Heart left ventricle (tissue), 16 donors: Measurements from ENCODE around the gene RAD51B. TPM values are rescaled to one million over a fixed set of nuclear protein-coding genes. Genes with fewer than 3 reads are reported as not detected.

Experiments
- ATAC-seq, 4 donors: fragments of 200-7000 bp; cut with Tn5 transposase; one replicate each; pipeline ENCODE4 v1.9.1; 2020 to 2022; ENCODE audit warnings: moderate library complexity in 4 of 4, mild to moderate bottlenecking in 3 of 4, moderate number of reproducible peaks in 1 of 4
- DNase-seq, 5 donors: peaks; one replicate each; pipeline ENCODE4 v3.0.0-alpha.2; 2020
- H3K27ac ChIP-seq, 12 donors: fragments of 200-600 bp; sonication (generic) in 4 of 12; one replicate each; pipeline versions ENCODE4 v1.5.0 to v1.8.0; 2016 to 2022; ENCODE audit warnings: mild to moderate bottlenecking in 2 of 12
- H3K27me3 ChIP-seq, 9 donors: fragments of 200-600 bp; sonication (generic) in 2 of 9; one replicate each; pipeline versions ENCODE4 v1.5.1 to v1.8.0; 2016 to 2022; ENCODE audit warnings: mild to moderate bottlenecking in 3 of 9
- H3K36me3 ChIP-seq, 9 donors: fragments of 200-600 bp; sonication (generic) in 2 of 9; one replicate each; pipeline versions ENCODE4 v1.5.0 to v1.8.0; 2018 to 2022; ENCODE audit warnings: mild to moderate bottlenecking in 2 of 9
- H3K4me1 ChIP-seq, 12 donors: fragments of 200-600 bp; sonication (generic) in 4 of 12; one replicate each; pipeline versions ENCODE4 v1.5.0 to v1.8.0; 2016 to 2022; ENCODE audit warnings: mild to moderate bottlenecking in 3 of 12
- H3K4me3 ChIP-seq, 12 donors: fragments of 200-600 bp; sonication (generic) in 4 of 12; one replicate each; pipeline versions ENCODE4 v1.5.0 to v1.8.0; 2017 to 2022; ENCODE audit warnings: mild to moderate bottlenecking in 9 of 12, moderate library complexity in 4 of 12
- H3K9me3 ChIP-seq, 12 donors: fragments of 200-600 bp; sonication (generic) in 4 of 12; one replicate each; pipeline versions ENCODE4 v1.5.0 to v1.8.0; 2016 to 2022; ENCODE audit warnings: mild to moderate bottlenecking in 1 of 12
- POLR2A ChIP-seq, 2 donors: fragments of 450-650 bp; IDR thresholded peaks; one replicate each; pipeline ENCODE4 v1.6.1; 2017; ENCODE audit warnings: antibody characterized with exemption in 2 of 2, mild to moderate bottlenecking in 2 of 2, moderate library complexity in 2 of 2
- WGBS, 4 donors: extraction: QIAGEN DNeasy Blood & Tissue Kit in 2 of 4; methylation state at CpG; one replicate each; pipeline versions ENCODE4 v1.1.5 to v1.1.7; 2013 to 2018; 5-methylcytosine and 5-hydroxymethylcytosine counted together
- intact Hi-C, 10 donors: fragments of 100-400 bp; cut with DNase I; formaldehyde crosslinking; loops; one replicate each; pipeline versions ENCODE4 v1.11.1 to v1.14.2; 2022
- polyA plus RNA-seq, 2 donors: library from polyadenylated mRNA; stranded (reverse); fragments of 200-250 nt; gene quantifications; one replicate each; pipeline ENCODE4 v1.2.3, GENCODE V29; 2013
- total RNA-seq, 9 donors: library from RNA; depleted of rRNA in 2 of 9; stranded (reverse); fragments of >200 nt in 2 of 9; fragmentation: NEBNext Ultra II Directional in 3 of 9; extraction: Animal tissue kit (Norgen Biotek cat#: 25700) in 3 of 9; gene quantifications; one replicate each; pipeline versions ENCODE4 v1.1.0 to v1.2.4, GENCODE V29; 2016 to 2023
- TF ChIP-seq, protein P1 (sequence below), 12 donors: fragments of 200-600 bp; sonication (generic) in 4 of 12; IDR thresholded peaks; one replicate each; pipeline versions ENCODE4 v1.5.0 to v1.8.0; 2018 to 2022; ENCODE audit warnings: antibody characterized with exemption in 12 of 12, mild to moderate bottlenecking in 5 of 12
- donor health status: ischemic (EF 13 %, LVEDD 7.1; RV severe dilation, severe dysfunction).
- donor health status: healthy with polysubstance abuse.
- donor health status: DM: no; HTN: yes; CAD: no.
- donor health status: DM: no; HTN: no; CAD: no.
- donor health status: ischemic (EF 25% LVEDD 6.9; RV normal size, moderate dysfunction).
- donor health status: ischemic (EF 25% LVEDD 5.7; RV mildly dilated, moderate dysfunction).
- donor health status: healthy.
- donor health status: DM: yes; HTN: yes; CAD: no.
- donor health status: ischemic (EF 35%, LVEDD 5.7; RV mildly dilated, moderate dysfunction).
- donor health status: nonischemic (EF 11% LVEDD 7.7; RV severe dilation, severe dysfunction).
- donor health status: DM: yes; HTN: yes; CAD: no.
- donor health status: PGD.
- donor health status: ischemic (EF 29% LVEDD 5.4; RV normal size, mild dysfunction).
- donor health status: nonischemic (EF 23%, LVEDD 6.1; RV moderate dilation, normal function).

Gene RAD51B
- total and polyA plus RNA-seq, 11 donors = 1.3 to 11.3 (median 3.2) TPM

DNA sequence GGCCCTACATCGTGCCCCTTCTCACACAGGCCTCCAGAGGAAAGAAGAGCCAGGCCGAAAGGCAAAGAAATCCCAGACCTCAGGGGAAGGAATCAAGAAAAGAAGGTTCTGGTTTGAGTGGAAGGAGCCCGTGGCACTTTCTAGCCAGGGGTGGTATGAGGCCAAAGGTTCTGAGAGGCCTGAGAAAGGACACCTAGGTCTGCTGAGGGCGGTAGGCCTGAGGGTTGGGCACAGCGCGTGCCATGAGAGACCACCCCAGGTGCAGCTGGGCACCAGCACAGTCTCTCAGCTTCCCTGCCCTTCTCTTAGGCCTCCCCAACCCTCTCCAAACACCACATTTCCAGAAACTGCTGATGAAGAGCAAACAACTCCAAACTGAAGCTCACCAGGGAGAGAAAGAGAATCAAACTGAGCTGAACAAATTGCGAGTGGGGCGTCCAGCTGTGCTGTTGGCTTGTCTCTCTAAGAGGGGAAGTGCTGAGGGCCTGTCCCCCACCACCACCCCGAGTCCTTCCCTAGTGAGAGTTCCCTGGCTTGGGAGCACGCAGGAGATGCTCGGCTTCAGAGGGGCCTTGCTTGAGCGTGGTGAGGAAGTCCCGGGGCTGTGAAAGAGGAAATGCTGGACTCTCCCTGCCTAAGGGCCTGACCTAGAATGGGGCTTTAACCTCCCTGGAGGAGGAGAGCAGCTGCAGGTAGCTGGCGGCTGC lies 788.4 kb downstream of the RAD51B start:
- Histone ChIP-seq H3K4me1 (peaks cover 0 to 53% (median 35%) of the 10 kb centered on the region in 12 donors), H3K27ac (peak overlapping the region; percentile 26 to 92 (median 70))
- DNase-seq = peak in 4 of 5 donors; percentile 54 to 80 (median 68)

DNA sequence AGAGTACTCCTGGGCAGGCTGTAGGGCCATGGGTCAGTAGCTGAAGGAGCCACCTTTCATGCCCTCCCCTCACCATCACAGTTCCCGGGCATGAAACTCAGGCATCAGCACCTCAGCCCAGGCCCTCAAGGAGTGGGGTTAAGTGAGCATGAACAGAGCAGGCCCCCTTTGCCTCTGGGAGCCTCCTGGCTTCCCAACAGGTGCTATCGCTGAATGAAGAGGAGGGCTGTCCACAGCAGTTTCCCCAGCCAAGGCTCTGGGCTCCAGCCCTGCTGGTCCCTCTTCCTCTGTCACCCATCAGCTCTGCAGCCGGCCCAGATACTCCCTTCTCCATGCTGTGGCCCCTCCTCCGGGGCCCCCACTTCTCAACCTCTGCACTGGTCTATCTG lies 789.0 kb downstream of the RAD51B start:
- TF ChIP-seq, protein P1, sequence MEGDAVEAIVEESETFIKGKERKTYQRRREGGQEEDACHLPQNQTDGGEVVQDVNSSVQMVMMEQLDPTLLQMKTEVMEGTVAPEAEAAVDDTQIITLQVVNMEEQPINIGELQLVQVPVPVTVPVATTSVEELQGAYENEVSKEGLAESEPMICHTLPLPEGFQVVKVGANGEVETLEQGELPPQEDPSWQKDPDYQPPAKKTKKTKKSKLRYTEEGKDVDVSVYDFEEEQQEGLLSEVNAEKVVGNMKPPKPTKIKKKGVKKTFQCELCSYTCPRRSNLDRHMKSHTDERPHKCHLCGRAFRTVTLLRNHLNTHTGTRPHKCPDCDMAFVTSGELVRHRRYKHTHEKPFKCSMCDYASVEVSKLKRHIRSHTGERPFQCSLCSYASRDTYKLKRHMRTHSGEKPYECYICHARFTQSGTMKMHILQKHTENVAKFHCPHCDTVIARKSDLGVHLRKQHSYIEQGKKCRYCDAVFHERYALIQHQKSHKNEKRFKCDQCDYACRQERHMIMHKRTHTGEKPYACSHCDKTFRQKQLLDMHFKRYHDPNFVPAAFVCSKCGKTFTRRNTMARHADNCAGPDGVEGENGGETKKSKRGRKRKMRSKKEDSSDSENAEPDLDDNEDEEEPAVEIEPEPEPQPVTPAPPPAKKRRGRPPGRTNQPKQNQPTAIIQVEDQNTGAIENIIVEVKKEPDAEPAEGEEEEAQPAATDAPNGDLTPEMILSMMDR (IDR thresholded peaks at IDR 0.05) = no peak
- no peak for TF ChIP-seq POLR2A (IDR thresholded peaks at IDR 0.05)
- 93 to 96% (median 95%) methylated on average over 4 of the region's 4 CpGs for WGBS, 4 donors
- peak overlapping the region in 9 of 12 donors; percentile 60 to 92 (median 79) for H3K27ac ChIP-seq
- DNase-seq (peak in 1 of 5 donors; percentile 50), ATAC-seq (no peak)
- H3K4me1 ChIP-seq = peaks cover 0 to 53% (median 35%) of the 10 kb centered on the region in 12 donors
- no peaks in the 10 kb centered on the region for H3K36me3 ChIP-seq
- no peaks in the 10 kb centered on the region for H3K27me3 ChIP-seq
- H3K9me3 ChIP-seq = peaks cover 0 to 12% (median 0%) of the 10 kb centered on the region in 12 donors
- H3K4me3 ChIP-seq = no peak overlapping the region
- intact Hi-C loops = no loop called here

More for the DNA sequence above, 788.4 kb downstream of the RAD51B start:
- TF ChIP-seq, protein P1 (IDR thresholded peaks at IDR 0.05) = no peak
- TF ChIP-seq POLR2A (IDR thresholded peaks at IDR 0.05) = no peak
- Histone ChIP-seq H3K27me3 (no peaks in the 10 kb centered on the region), H3K9me3 (peaks cover 0 to 11% (median 0%) of the 10 kb centered on the region in 12 donors), H3K4me3 (no peak overlapping the region), H3K36me3 (no peaks in the 10 kb centered on the region)
- intact Hi-C loops = no loop called here
- ATAC-seq = peak; percentile 6 to 70 (median 50)
- whole genome bisulfite sequencing, 4 donors = 67 to 78% (median 72%) methylated on average over 12 to 14 of the region's 14 CpGs

DNA sequence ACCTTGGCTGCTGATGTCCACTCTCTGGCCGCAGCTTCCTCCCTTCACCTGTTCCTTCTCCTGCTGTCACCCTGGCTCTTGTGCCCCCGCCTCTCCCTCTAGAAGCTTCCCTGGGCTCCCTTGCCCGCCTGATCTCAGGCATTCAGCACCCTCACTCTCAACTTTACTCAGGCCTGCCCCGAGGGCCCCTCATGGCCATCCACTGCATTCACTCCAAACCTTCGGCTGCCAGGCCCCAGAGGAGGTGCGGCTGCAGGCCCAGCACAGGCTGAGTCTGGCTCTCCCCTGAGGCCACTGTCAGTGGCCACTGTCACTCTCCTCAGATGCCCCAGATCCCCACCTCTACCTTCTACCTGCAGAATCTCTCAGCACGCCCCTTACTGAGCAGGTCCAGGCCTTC lies 789.4 kb downstream of the RAD51B start:
- H3K27me3 ChIP-seq = no peaks in the 10 kb centered on the region
- H3K4me3 ChIP-seq = no peak overlapping the region
- H3K9me3 ChIP-seq = peaks cover 0 to 16% (median 1%) of the 10 kb centered on the region in 12 donors
- intact Hi-C loops = no loop called here
- peak overlapping the region in 4 of 12 donors; percentile 60 to 84 (median 80) for H3K27ac ChIP-seq
- DNase-seq (no peak), ATAC-seq (no peak)
- 94 to 97% (median 96%) methylated on average over 7 of the region's 7 CpGs for WGBS, 4 donors
- H3K36me3 ChIP-seq = no peaks in the 10 kb centered on the region
- H3K4me1 ChIP-seq = peaks cover 0 to 53% (median 35%) of the 10 kb centered on the region in 12 donors
- TF ChIP-seq, protein P1 (IDR thresholded peaks at IDR 0.05) = no peak
- TF ChIP-seq POLR2A (IDR thresholded peaks at IDR 0.05) = no peak

DNA sequence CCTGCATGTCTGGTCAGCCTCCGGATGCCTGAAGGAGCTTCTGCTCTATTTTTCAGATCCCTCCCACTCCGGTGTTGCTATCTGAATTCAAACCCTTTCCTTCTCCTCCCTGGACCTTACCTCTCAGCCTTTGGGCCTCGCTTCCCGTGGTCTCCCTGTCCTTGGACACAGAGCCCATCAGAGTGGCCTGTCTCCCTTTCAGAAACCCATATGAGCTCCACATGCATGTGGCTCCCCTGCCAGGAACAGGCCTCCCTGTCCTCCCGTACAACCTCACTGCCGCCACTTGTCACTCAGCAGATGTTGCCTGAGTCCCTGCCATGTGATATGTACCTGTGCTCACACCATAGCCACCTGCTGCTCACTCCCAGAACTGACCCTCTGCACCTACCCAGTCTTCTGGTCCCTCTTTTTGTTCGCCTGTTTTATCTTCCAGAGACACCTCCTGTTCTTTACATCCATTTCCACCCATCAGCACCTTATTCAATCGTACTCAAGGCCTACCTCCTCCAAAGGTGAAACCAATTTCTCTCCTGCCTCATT lies 790.7 kb downstream of the RAD51B start:
- ATAC-seq (no peak), DNase-seq (no peak)
- H3K9me3 ChIP-seq = peaks cover 0 to 21% (median 10%) of the 10 kb centered on the region in 12 donors
- TF ChIP-seq POLR2A (IDR thresholded peaks at IDR 0.05) = no peak
- TF ChIP-seq, protein P1 (IDR thresholded peaks at IDR 0.05) = no peak
- peaks cover 0 to 53% (median 35%) of the 10 kb centered on the region in 12 donors for H3K4me1 ChIP-seq
- intact Hi-C loops = no loop called here
- WGBS, 4 donors = 76 to 95% (median 87%) methylated on average over 8 of the region's 8 CpGs
- H3K36me3 ChIP-seq = no peaks in the 10 kb centered on the region
- H3K27me3 ChIP-seq = no peaks in the 10 kb centered on the region
- peak overlapping the region in 2 of 12 donors; percentile 2 to 14 for H3K27ac ChIP-seq
- no peak overlapping the region for H3K4me3 ChIP-seq
